ENCODE measurements around the gene SEC16A.

GRCh38 chr9:136410500-136411287, 72.1 kb downstream of the SEC16A start, which contains the start of the genes ENTR1 and PMPCA:
- TF ChIP-seq CTCF (IDR thresholded peaks at IDR 0.05; ENCODE audit: insufficient read depth, low read depth, low read length): no peak
- TF ChIP-seq EZH2 (IDR thresholded peaks at IDR 0.05; ENCODE audit: insufficient read depth, low read length): no peak
